ENCODE measurements around the gene STOX2.

DNA sequence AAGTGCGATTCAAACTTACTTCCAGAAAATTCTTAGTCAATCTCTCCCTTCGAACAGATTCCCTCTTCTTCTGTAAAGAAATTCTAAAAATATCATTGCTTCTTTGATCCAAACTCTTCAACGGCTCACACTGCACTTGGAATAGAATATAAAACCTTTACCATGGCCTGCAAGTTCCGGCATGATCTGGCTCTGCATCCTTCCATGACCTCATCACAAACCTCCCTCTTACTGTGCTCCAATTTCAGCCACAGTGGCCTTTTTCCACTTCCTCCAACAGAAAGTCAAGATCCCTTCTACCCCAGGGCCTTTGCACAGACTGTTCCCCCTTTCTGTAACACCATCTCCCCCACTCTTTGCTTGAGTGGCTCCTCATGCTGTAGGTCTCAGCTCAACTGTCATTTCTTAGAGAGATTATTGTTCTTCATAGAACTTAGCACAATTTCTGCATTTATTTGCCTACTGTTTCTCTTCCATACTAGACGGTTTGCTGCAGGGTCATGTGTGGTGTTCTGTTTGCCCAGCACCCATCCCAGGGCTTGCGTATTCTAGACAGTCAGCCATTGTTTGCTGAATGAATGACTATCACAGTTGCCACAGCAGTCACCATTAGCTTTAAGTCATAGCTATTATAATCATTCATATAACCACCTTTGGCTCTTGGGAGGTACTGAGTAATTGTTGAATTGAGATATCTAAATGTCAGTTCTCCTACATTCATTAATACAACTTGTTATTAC is 1.9 kb upstream of the STOX2 start:
- TF ChIP-seq, protein P1, sequence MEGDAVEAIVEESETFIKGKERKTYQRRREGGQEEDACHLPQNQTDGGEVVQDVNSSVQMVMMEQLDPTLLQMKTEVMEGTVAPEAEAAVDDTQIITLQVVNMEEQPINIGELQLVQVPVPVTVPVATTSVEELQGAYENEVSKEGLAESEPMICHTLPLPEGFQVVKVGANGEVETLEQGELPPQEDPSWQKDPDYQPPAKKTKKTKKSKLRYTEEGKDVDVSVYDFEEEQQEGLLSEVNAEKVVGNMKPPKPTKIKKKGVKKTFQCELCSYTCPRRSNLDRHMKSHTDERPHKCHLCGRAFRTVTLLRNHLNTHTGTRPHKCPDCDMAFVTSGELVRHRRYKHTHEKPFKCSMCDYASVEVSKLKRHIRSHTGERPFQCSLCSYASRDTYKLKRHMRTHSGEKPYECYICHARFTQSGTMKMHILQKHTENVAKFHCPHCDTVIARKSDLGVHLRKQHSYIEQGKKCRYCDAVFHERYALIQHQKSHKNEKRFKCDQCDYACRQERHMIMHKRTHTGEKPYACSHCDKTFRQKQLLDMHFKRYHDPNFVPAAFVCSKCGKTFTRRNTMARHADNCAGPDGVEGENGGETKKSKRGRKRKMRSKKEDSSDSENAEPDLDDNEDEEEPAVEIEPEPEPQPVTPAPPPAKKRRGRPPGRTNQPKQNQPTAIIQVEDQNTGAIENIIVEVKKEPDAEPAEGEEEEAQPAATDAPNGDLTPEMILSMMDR (IDR thresholded peaks at IDR 0.05), result no peak
- TF ChIP-seq POLR2A (IDR thresholded peaks at IDR 0.05), result no peak
